ENCODE data around the gene KIF7. TPM values are rescaled to one million over a fixed set of nuclear protein-coding genes. Genes with fewer than 3 reads are reported as not detected.

Gene KIF7
- polyA plus RNA-seq, 1 of the 3 experiments (the other 2 are of a cell fraction) = 12.0 TPM

DNA sequence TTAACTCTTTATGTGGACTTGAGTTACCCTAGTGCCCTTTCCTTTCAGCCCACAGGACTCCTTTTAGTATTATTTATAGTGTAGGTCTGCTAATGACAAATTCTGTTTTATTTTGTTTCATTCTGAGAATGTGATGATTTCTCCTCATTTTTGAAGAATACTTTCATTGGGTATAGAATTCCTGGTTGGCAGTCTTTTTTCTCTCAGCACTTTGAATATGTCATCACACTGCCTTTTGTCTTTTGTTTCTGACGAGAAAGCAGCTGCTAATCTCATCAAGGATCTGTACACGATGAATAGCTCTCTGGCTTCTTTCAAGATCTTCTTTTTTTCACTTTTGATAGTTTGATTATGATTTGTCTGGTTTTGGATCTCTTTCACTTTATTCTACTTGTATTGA lies 42.2 kb downstream of the KIF7 start:
- DNase-seq = no peak
- H3K9ac ChIP-seq = no peak overlapping the region
- H3K36me3 ChIP-seq (replicated peaks in 1 of 2; ENCODE audit: control insufficient read depth in 1 of 2, insufficient read depth in 2 of 2, low read length in 1 of 2) = peaks cover 41 to 85% of the 10 kb centered on the region in 2 experiments
- H3K9me3 ChIP-seq = peaks cover 29% of the 10 kb centered on the region
- no peak overlapping the region for H3K4me3 ChIP-seq (ENCODE audit: low read depth in 2 of 2, low read length in 1 of 2)
- H3K4me2 ChIP-seq = no peak overlapping the region
- no peaks in the 10 kb centered on the region for H3K4me1 ChIP-seq (ENCODE audit: control insufficient read depth in 1 of 2, insufficient read depth in 2 of 2, low read depth in 1 of 2, low read length in 1 of 2)
- H3K79me2 ChIP-seq (ENCODE audit: insufficient read depth) = peaks cover 4% of the 10 kb centered on the region; the same call in 1 of the 2 replicates
- no peaks in the 10 kb centered on the region for H4K20me1 ChIP-seq (ENCODE audit: insufficient read depth)
- H2AFZ ChIP-seq (ENCODE audit: low read depth) = no peak overlapping the region
- TF ChIP-seq, protein P1, sequence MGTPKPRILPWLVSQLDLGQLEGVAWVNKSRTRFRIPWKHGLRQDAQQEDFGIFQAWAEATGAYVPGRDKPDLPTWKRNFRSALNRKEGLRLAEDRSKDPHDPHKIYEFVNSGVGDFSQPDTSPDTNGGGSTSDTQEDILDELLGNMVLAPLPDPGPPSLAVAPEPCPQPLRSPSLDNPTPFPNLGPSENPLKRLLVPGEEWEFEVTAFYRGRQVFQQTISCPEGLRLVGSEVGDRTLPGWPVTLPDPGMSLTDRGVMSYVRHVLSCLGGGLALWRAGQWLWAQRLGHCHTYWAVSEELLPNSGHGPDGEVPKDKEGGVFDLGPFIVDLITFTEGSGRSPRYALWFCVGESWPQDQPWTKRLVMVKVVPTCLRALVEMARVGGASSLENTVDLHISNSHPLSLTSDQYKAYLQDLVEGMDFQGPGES (IDR thresholded peaks at IDR 0.05; ENCODE audit: low read depth, low read length) = no peak
- TF ChIP-seq TAF1 (IDR thresholded peaks at IDR 0.05; ENCODE audit: borderline replicate concordance, low read depth, low read length) (no peak), FOXJ3 (CRISPR knock-in tag; IDR thresholded peaks at IDR 0.05) (no peak), MEF2A (IDR thresholded peaks at IDR 0.05; ENCODE audit: borderline replicate concordance, low read depth) (no peak), GATA2 (CRISPR knock-in tag; IDR thresholded peaks at IDR 0.05) (no peak), GABPA (IDR thresholded peaks at IDR 0.05; ENCODE audit: low read depth) (no peak), NFIC (IDR thresholded peaks at IDR 0.05; ENCODE audit: borderline replicate concordance) (no peak), SIN3A (IDR thresholded peaks at IDR 0.05; ENCODE audit: borderline replicate concordance, low read depth, low read length) (no peak), RXRA (IDR thresholded peaks at IDR 0.05; ENCODE audit: borderline replicate concordance, low read depth) (no peak), ELF1 (IDR thresholded peaks at IDR 0.05) (no peak), TEAD4 (IDR thresholded peaks at IDR 0.05; ENCODE audit: borderline replicate concordance, insufficient read depth) (no peak), CHD2 (IDR thresholded peaks at IDR 0.05; ENCODE audit: low read length, partially characterized antibody) (no peak), MXI1 (IDR thresholded peaks at IDR 0.05; ENCODE audit: low read depth, low read length) (no peak), JUND (IDR thresholded peaks at IDR 0.05) (no peak), EZH2phosphoT487 (IDR thresholded peaks at IDR 0.05; ENCODE audit: borderline replicate concordance, low read depth) (no peak), RAD21 (IDR thresholded peaks at IDR 0.05; ENCODE audit: low read length) (no peak), RFX5 (IDR thresholded peaks at IDR 0.05; ENCODE audit: low read length) (no peak)
- TF ChIP-seq, protein P2, sequence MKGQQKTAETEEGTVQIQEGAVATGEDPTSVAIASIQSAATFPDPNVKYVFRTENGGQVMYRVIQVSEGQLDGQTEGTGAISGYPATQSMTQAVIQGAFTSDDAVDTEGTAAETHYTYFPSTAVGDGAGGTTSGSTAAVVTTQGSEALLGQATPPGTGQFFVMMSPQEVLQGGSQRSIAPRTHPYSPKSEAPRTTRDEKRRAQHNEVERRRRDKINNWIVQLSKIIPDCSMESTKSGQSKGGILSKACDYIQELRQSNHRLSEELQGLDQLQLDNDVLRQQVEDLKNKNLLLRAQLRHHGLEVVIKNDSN (IDR thresholded peaks at IDR 0.05; ENCODE audit: borderline replicate concordance, low read depth) = no peak
- TF ChIP-seq, protein P3, sequence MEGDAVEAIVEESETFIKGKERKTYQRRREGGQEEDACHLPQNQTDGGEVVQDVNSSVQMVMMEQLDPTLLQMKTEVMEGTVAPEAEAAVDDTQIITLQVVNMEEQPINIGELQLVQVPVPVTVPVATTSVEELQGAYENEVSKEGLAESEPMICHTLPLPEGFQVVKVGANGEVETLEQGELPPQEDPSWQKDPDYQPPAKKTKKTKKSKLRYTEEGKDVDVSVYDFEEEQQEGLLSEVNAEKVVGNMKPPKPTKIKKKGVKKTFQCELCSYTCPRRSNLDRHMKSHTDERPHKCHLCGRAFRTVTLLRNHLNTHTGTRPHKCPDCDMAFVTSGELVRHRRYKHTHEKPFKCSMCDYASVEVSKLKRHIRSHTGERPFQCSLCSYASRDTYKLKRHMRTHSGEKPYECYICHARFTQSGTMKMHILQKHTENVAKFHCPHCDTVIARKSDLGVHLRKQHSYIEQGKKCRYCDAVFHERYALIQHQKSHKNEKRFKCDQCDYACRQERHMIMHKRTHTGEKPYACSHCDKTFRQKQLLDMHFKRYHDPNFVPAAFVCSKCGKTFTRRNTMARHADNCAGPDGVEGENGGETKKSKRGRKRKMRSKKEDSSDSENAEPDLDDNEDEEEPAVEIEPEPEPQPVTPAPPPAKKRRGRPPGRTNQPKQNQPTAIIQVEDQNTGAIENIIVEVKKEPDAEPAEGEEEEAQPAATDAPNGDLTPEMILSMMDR (IDR thresholded peaks at IDR 0.05) = no peak
- TF ChIP-seq, protein P4, sequence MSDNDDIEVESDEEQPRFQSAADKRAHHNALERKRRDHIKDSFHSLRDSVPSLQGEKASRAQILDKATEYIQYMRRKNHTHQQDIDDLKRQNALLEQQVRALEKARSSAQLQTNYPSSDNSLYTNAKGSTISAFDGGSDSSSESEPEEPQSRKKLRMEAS (IDR thresholded peaks at IDR 0.05; ENCODE audit: low read depth) = no peak
- ChIA-PET CTCF (interaction anchor here (1.0 to 4.4 kb wide), 2 partner anchors 34 to 45 kb away, joined by 3 to 14 read pairs; no protein-coding TSS in a partner anchor), POLR2A (no interaction called here)
- no peaks in the 10 kb centered on the region for H3K27me3 ChIP-seq (ENCODE audit: insufficient read depth)
- 94% methylated on average over 2 of the region's 2 CpGs for whole genome bisulfite sequencing (ENCODE audit: low lambda C conversion rate)
- H3K27ac ChIP-seq (ENCODE audit: low read depth in 2 of 2, low read length in 1 of 2) = no peak overlapping the region
- H3F3A ChIP-seq (replicated peaks; ENCODE audit: insufficient read depth) = peaks cover 7% of the 10 kb centered on the region
- H3K9me2 ChIP-seq = no peaks in the 10 kb centered on the region

Measured in SK-N-SH (cell line).